ENCODE results near the gene ARF1.

Gene ARF1

GRCh38 chr1:228085287-228085951 lies 2.9 kb downstream of the ARF1 start:
- DNase-seq (ENCODE audit: low read depth): peak; percentile 43
- no peak for TF ChIP-seq MYC (IDR thresholded peaks at IDR 0.05; ENCODE audit: low read depth, low read length)
- no peak for TF ChIP-seq MAX (IDR thresholded peaks at IDR 0.05; ENCODE audit: low read depth, low read length)
- no peak for TF ChIP-seq POLR2A (IDR thresholded peaks at IDR 0.05; ENCODE audit: extremely low read depth, insufficient read length)
- no peak for TF ChIP-seq CTCF (IDR thresholded peaks at IDR 0.05; ENCODE audit: low read depth, low read length)
- peak overlapping the region; percentile 96 for H3K4me3 ChIP-seq (ENCODE audit: low read depth, low read length)

- peak overlapping the region; percentile 29 for H3K4me3 ChIP-seq (ENCODE audit: low read depth, low read length)
- TF ChIP-seq POLR2A (IDR thresholded peaks at IDR 0.05; ENCODE audit: extremely low read depth, insufficient read length) (no peak), MAX (IDR thresholded peaks at IDR 0.05; ENCODE audit: low read depth, low read length) (no peak), CTCF (IDR thresholded peaks at IDR 0.05; ENCODE audit: low read depth, low read length) (no peak)
- DNase-seq (ENCODE audit: low read depth): peak; percentile 86
These were observed 5.3 kb downstream of the ARF1 start for GRCh38 chr1:228087771-228088251.

GRCh38 chr1:228088586-228089498 lies 6.3 kb downstream of the ARF1 start:
- TF ChIP-seq POLR2A (IDR thresholded peaks at IDR 0.05; ENCODE audit: extremely low read depth, insufficient read length): no peak
- TF ChIP-seq MYC (IDR thresholded peaks at IDR 0.05; ENCODE audit: low read depth, low read length): no peak
- TF ChIP-seq CTCF (IDR thresholded peaks at IDR 0.05; ENCODE audit: low read depth, low read length): no peak
- no peak for TF ChIP-seq MAX (IDR thresholded peaks at IDR 0.05; ENCODE audit: low read depth, low read length)
- peak overlapping the region; percentile 29 for H3K4me3 ChIP-seq (ENCODE audit: low read depth, low read length)
- DNase-seq (ENCODE audit: low read depth): peak; percentile 81

- peak overlapping the region; percentile 13 for H3K4me3 ChIP-seq (ENCODE audit: low read depth, low read length)
- no peak for TF ChIP-seq POLR2A (IDR thresholded peaks at IDR 0.05; ENCODE audit: extremely low read depth, insufficient read length)
- no peak for TF ChIP-seq CTCF (IDR thresholded peaks at IDR 0.05; ENCODE audit: low read depth, low read length)
- TF ChIP-seq MYC (IDR thresholded peaks at IDR 0.05; ENCODE audit: low read depth, low read length): no peak; the same call in 1 of the 2 replicates
These were observed 7.2 kb downstream of the ARF1 start for GRCh38 chr1:228089519-228090380.

GRCh38 chr1:228090613-228091081 lies 8.1 kb downstream of the ARF1 start:
- DNase-seq (ENCODE audit: low read depth): no peak
- TF ChIP-seq MAX (IDR thresholded peaks at IDR 0.05; ENCODE audit: low read depth, low read length): no peak
- no peak for TF ChIP-seq CTCF (IDR thresholded peaks at IDR 0.05; ENCODE audit: low read depth, low read length)
- no peak for TF ChIP-seq POLR2A (IDR thresholded peaks at IDR 0.05; ENCODE audit: extremely low read depth, insufficient read length)
- TF ChIP-seq MYC (IDR thresholded peaks at IDR 0.05; ENCODE audit: low read depth, low read length): no peak
- H3K4me3 ChIP-seq (ENCODE audit: low read depth, low read length): no peak overlapping the region

More at GRCh38 chr1:228089519-228090380, 7.2 kb downstream of the ARF1 start:
- peak; percentile 81 for DNase-seq (ENCODE audit: low read depth)

All from NB4 (cell line).